ENCODE measurements around the gene H1-8. TPM values are rescaled to one million over a fixed set of nuclear protein-coding genes. Genes with fewer than 3 reads are reported as not detected.
"Not testable (repeated sequence)": the region's sequence is repeated elsewhere in the genome, so short reads cannot be mapped to it uniquely, and the experiment has no call there.

Gene H1-8, protein sequence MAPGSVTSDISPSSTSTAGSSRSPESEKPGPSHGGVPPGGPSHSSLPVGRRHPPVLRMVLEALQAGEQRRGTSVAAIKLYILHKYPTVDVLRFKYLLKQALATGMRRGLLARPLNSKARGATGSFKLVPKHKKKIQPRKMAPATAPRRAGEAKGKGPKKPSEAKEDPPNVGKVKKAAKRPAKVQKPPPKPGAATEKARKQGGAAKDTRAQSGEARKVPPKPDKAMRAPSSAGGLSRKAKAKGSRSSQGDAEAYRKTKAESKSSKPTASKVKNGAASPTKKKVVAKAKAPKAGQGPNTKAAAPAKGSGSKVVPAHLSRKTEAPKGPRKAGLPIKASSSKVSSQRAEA
- polyA plus RNA-seq (2013): not detected in 2 replicates

DNA sequence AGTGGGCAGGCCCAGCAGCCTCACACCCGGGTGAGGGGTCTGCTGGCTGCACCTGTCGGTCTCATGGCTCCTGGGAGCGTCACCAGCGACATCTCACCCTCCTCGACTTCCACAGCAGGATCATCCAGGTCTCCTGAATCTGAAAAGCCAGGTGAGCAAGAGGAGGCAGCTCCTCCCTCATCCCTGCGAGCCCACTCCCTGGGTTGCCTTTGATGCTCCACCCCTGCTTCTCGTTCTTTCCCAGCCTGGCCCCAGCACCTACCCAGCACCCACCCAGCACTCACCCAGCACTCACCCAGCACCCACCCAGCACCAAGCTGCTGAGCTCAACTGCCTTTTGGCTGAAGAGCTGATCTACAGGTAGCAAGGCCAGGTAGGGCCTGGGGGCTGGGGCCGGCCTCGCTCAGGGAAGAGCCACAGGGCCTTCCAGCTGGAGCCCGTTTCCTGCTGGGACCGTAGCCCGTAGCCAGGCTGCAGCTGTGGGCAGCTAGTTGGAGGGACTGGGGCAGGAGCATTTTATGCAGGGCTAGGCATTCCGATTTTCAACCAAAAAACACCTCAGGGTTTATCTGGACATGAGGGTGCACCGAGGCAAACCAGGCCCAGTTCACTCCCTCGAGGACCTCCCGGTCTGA lies at the start of gene H1-8:
Gene H1-8 (plus strand): TSS at position 20 of the 635 bp plus-strand sequence. CDS start 44 bp downstream, at position 64.
- no peak within 1 kb of the TSS for H2BK120ac ChIP-seq (ENCODE audit: insufficient read depth, low read length, poor library complexity)
- H3K4ac ChIP-seq (ENCODE audit: low read depth, low read length): no peak within 1 kb of the TSS
- H3K27ac ChIP-seq (ENCODE audit: low read depth, low read length): no peak within 1 kb of the TSS
- no peaks in the 10 kb centered on the region for H3K4me1 ChIP-seq (ENCODE audit: control insufficient read depth in 1 of 2, insufficient read depth in 2 of 2, low read length in 2 of 2)
- H2BK12ac ChIP-seq (ENCODE audit: low read length): no peak within 1 kb of the TSS
- no peak within 1 kb of the TSS for H3K4me2 ChIP-seq (ENCODE audit: low read length)
- no CpG with 5 or more reads among the region's 16 CpGs for WGBS (ENCODE audit: extremely low coverage, insufficient coverage, insufficient read length)
- no peak within 1 kb of the TSS for H4K91ac ChIP-seq (ENCODE audit: low read depth, low read length)
- H2AFZ ChIP-seq (ENCODE audit: insufficient read depth, low read length, poor library complexity): no peak within 1 kb of the TSS
- no peak within 1 kb of the TSS for H3K4me3 ChIP-seq (ENCODE audit: low read depth, low read length)
- no peak within 1 kb of the TSS for H3K14ac ChIP-seq (ENCODE audit: low read length)
- no peak within 1 kb of the TSS for H3K9ac ChIP-seq (ENCODE audit: low read length)
- no peak within 1 kb of the TSS for H2BK5ac ChIP-seq (ENCODE audit: low read depth, low read length, poor library complexity)
- no peak for DNase-seq
- H3K18ac ChIP-seq (ENCODE audit: low read length): no peak within 1 kb of the TSS
- no peak within 1 kb of the TSS for H3K23ac ChIP-seq (ENCODE audit: low read length)
- no peak within 1 kb of the TSS for H4K8ac ChIP-seq (ENCODE audit: low read depth, low read length)
- H2AK5ac ChIP-seq (ENCODE audit: low read length): no peak within 1 kb of the TSS
- H3K9me3 ChIP-seq (ENCODE audit: insufficient read depth, low read depth, low read length): no peaks in the 10 kb centered on the region
- no peaks in the 10 kb centered on the region for H3K27me3 ChIP-seq (ENCODE audit: insufficient read depth, low read length)
- no peak within 1 kb of the TSS for H4K12ac ChIP-seq (ENCODE audit: low read depth, low read length)
- H3K79me1 ChIP-seq (ENCODE audit: low read length): peaks cover 4% of the 10 kb centered on the region
- no peaks in the 10 kb centered on the region for H3K36me3 ChIP-seq (ENCODE audit: control insufficient read depth in 1 of 2, insufficient read depth in 2 of 2, low read length in 2 of 2)
- no peaks in the 10 kb centered on the region for H3K79me2 ChIP-seq (ENCODE audit: control insufficient read depth, insufficient read depth, low read length, poor library complexity)

DNA sequence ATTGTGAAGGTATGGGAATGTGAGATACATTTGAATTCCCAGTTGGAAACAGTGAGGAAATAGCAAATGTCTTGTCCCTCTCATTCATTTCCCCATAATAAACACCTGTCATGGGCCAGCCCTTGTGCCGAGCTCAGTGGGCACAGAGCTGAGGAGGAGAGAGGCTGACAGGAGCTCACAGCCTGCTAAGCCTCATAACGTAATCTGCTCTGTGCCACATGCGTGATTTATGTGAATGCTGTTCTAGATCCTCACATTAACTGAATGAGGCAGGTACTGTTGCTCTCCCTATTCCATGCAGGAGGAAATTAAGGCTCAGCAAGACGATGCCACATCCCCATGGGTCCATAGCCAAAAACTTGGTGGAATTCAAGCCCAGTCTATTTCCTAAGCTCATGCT lies 49.8 kb upstream of the H1-8 start:
- H3K4me1 ChIP-seq (ENCODE audit: control insufficient read depth in 1 of 2, insufficient read depth in 2 of 2, low read length in 2 of 2): peaks cover 20 to 23% of the 10 kb centered on the region in 2 experiments
- peak overlapping the region; percentile 68 for H3K14ac ChIP-seq (ENCODE audit: low read length)
- no peak overlapping the region for H3K4me2 ChIP-seq (ENCODE audit: low read length)
- H3K79me1 ChIP-seq (ENCODE audit: low read length): peaks cover 27% of the 10 kb centered on the region
- H3K36me3 ChIP-seq (ENCODE audit: control insufficient read depth in 1 of 2, insufficient read depth in 2 of 2, low read length in 2 of 2): peaks cover 8 to 9% of the 10 kb centered on the region in 2 experiments
- no peaks in the 10 kb centered on the region for H3K9me3 ChIP-seq (ENCODE audit: insufficient read depth, low read depth, low read length)
- H3K4ac ChIP-seq (ENCODE audit: low read depth, low read length): peak overlapping the region; percentile 66
- no peak overlapping the region for H2AFZ ChIP-seq (ENCODE audit: insufficient read depth, low read length, poor library complexity)
- H4K12ac ChIP-seq (ENCODE audit: low read depth, low read length): no peak overlapping the region
- no CpG with 5 or more reads among the region's 4 CpGs for WGBS (ENCODE audit: extremely low coverage, insufficient coverage, insufficient read length)
- peak overlapping the region; percentile 78 for H3K18ac ChIP-seq (ENCODE audit: low read length)
- H3K23ac ChIP-seq (ENCODE audit: low read length): peak overlapping the region; percentile 77
- peak overlapping the region; percentile 92 for H2BK120ac ChIP-seq (ENCODE audit: insufficient read depth, low read length, poor library complexity)
- no peak overlapping the region for H3K4me3 ChIP-seq (ENCODE audit: low read depth, low read length)
- no peak overlapping the region for H4K8ac ChIP-seq (ENCODE audit: low read depth, low read length)
- peak overlapping the region; percentile 95 for H2BK12ac ChIP-seq (ENCODE audit: low read length)
- peaks cover 9% of the 10 kb centered on the region for H3K79me2 ChIP-seq (ENCODE audit: control insufficient read depth, insufficient read depth, low read length, poor library complexity)
- peak overlapping the region; percentile 98 for H2AK5ac ChIP-seq (ENCODE audit: low read length)
- no peak overlapping the region for H3K27ac ChIP-seq (ENCODE audit: low read depth, low read length)
- H4K91ac ChIP-seq (ENCODE audit: low read depth, low read length): peak overlapping the region; percentile 25
- peak overlapping the region; percentile 23 for H2BK5ac ChIP-seq (ENCODE audit: low read depth, low read length, poor library complexity)
- H3K9ac ChIP-seq (ENCODE audit: low read length): no peak overlapping the region
- no peaks in the 10 kb centered on the region for H3K27me3 ChIP-seq (ENCODE audit: insufficient read depth, low read length)
- no peak for DNase-seq

DNA sequence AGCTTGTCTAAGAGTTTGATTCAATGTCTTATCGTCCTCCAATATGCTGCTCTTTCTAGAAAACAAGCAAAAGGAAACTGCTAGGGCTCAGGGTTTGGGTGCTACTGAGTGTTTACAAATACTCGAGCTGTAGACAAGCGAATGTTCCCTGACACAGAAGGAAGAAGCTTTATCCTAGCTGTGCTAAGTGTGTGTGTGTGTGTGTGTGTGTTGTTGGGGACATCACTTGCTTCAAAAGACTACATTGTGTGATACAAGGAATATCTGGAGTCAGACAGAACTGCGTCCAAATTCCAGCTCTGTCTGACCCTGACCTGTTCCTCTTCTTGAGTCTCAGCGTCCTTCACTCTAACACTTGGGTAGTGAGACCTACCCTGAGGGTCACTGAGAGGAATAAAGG lies 48.5 kb upstream of the H1-8 start:
- H3K79me2 ChIP-seq (ENCODE audit: control insufficient read depth, insufficient read depth, low read length, poor library complexity); H3K4me2 ChIP-seq (ENCODE audit: low read length); H4K12ac ChIP-seq (ENCODE audit: low read depth, low read length); H3K4ac ChIP-seq (ENCODE audit: low read depth, low read length); H3K36me3 ChIP-seq (ENCODE audit: control insufficient read depth in 1 of 2, insufficient read depth in 2 of 2, low read length in 2 of 2); H3K27me3 ChIP-seq (ENCODE audit: insufficient read depth, low read length); H3K9ac ChIP-seq (ENCODE audit: low read length); H2AFZ ChIP-seq (ENCODE audit: insufficient read depth, low read length, poor library complexity); H3K9me3 ChIP-seq (ENCODE audit: insufficient read depth, low read depth, low read length); H3K4me3 ChIP-seq (ENCODE audit: low read depth, low read length); DNase-seq; H3K23ac ChIP-seq (ENCODE audit: low read length): not testable (repeated sequence)
- peak overlapping the region; percentile 80 for H2BK5ac ChIP-seq (ENCODE audit: low read depth, low read length, poor library complexity)
- peak overlapping the region; percentile 67 for H2BK12ac ChIP-seq (ENCODE audit: low read length)
- no CpG with 5 or more reads among the region's 5 CpGs for WGBS (ENCODE audit: extremely low coverage, insufficient coverage, insufficient read length)
- peak overlapping the region; percentile 49 for H2AK5ac ChIP-seq (ENCODE audit: low read length)
- peak overlapping the region; percentile 22 for H3K18ac ChIP-seq (ENCODE audit: low read length)
- peak overlapping the region; percentile 76 for H3K27ac ChIP-seq (ENCODE audit: low read depth, low read length)
- H3K79me1 ChIP-seq (ENCODE audit: low read length): peaks cover 26% of the 10 kb centered on the region
- peak overlapping the region; percentile 30 for H4K8ac ChIP-seq (ENCODE audit: low read depth, low read length)
- H2BK120ac ChIP-seq (ENCODE audit: insufficient read depth, low read length, poor library complexity): peak overlapping the region; percentile 39
- H3K4me1 ChIP-seq (ENCODE audit: control insufficient read depth in 1 of 2, insufficient read depth in 2 of 2, low read length in 2 of 2): peaks cover 19 to 23% of the 10 kb centered on the region in 2 experiments
- peak overlapping the region; percentile 87 for H4K91ac ChIP-seq (ENCODE audit: low read depth, low read length)
- H3K14ac ChIP-seq (ENCODE audit: low read length): peak overlapping the region; percentile 80

DNA sequence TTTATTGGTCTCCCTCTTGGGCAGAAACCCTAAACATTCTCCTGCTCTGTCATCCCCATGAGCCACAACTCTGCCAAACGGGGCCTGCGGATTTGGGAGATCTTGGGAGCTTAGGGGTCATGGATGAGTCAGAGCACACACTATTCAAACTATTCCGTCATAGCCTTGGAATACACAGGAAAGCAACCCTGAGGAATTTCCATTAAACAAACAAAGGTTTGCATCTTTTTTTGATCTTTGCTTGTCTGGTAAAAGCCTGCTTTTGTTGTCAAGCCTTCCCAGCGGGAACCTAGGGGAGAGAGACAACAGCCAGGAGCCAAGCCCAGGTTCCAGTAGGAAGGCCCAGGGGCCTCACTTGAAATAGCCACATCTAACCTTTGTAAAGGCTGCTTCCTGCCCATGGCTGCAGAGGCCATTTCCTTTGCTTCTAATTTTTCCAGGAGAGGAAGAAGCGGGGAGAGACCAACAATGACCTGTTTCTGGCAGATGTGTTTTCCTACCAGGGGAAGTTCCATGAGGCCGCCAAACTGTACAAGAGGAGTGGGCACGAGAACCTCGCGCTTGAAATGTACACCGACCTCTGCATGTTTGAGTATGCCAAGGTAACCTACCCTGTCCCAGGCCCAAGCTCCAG lies 47.9 kb upstream of the H1-8 start:
- peak overlapping the region; percentile 98 for H3K18ac ChIP-seq (ENCODE audit: low read length)
- peak overlapping the region; percentile 97 for H4K8ac ChIP-seq (ENCODE audit: low read depth, low read length)
- peaks cover 19 to 23% of the 10 kb centered on the region in 2 experiments for H3K4me1 ChIP-seq (ENCODE audit: control insufficient read depth in 1 of 2, insufficient read depth in 2 of 2, low read length in 2 of 2)
- H4K12ac ChIP-seq (ENCODE audit: low read depth, low read length): peak overlapping the region; percentile 94
- DNase-seq: peak in 1 of 2 donors; percentile 52
- H3K4me3 ChIP-seq (ENCODE audit: low read depth, low read length); H3K79me2 ChIP-seq (ENCODE audit: control insufficient read depth, insufficient read depth, low read length, poor library complexity); H3K23ac ChIP-seq (ENCODE audit: low read length); H3K9me3 ChIP-seq (ENCODE audit: insufficient read depth, low read depth, low read length); H3K9ac ChIP-seq (ENCODE audit: low read length); H3K27me3 ChIP-seq (ENCODE audit: insufficient read depth, low read length): not testable (repeated sequence)
- H3K4me2 ChIP-seq (ENCODE audit: low read length): peak overlapping the region; percentile 25
- peaks cover 12 to 13% of the 10 kb centered on the region in 2 experiments for H3K36me3 ChIP-seq (ENCODE audit: control insufficient read depth in 1 of 2, insufficient read depth in 2 of 2, low read length in 2 of 2)
- H4K91ac ChIP-seq (ENCODE audit: low read depth, low read length): peak overlapping the region; percentile 100
- peak overlapping the region; percentile 98 for H2AK5ac ChIP-seq (ENCODE audit: low read length)
- H2AFZ ChIP-seq (ENCODE audit: insufficient read depth, low read length, poor library complexity): peak overlapping the region; percentile 82
- H3K14ac ChIP-seq (ENCODE audit: low read length): peak overlapping the region; percentile 100
- H3K27ac ChIP-seq (ENCODE audit: low read depth, low read length): peak overlapping the region; percentile 99
- H2BK5ac ChIP-seq (ENCODE audit: low read depth, low read length, poor library complexity): peak overlapping the region; percentile 100
- H3K4ac ChIP-seq (ENCODE audit: low read depth, low read length): peak overlapping the region; percentile 90
- no CpG with 5 or more reads among the region's 10 CpGs for WGBS (ENCODE audit: extremely low coverage, insufficient coverage, insufficient read length)
- peaks cover 26% of the 10 kb centered on the region for H3K79me1 ChIP-seq (ENCODE audit: low read length)
- peak overlapping the region; percentile 99 for H2BK120ac ChIP-seq (ENCODE audit: insufficient read depth, low read length, poor library complexity)
- H2BK12ac ChIP-seq (ENCODE audit: low read length): peak overlapping the region; percentile 100
